Mesendoderm (in vitro differentiated cells): ENCODE data around the gene HOXD3.

Source experiments
- DNase-seq: peaks from one replicate; pipeline ENCODE4 v3.0.0; 2013
- H2AK5ac ChIP-seq: 2 replicates; pipeline ENCODE4 v1.6.1; 2013; ENCODE audit warnings: low read length, inconsistent platforms
- H2BK120ac ChIP-seq: 2 replicates; pipeline ENCODE4 v1.6.1; 2013; ENCODE audit warnings: low read depth, mild to moderate bottlenecking, low read length, moderate library complexity, mixed read lengths
- H2BK15ac ChIP-seq: replicated peaks from 2 replicates; pipeline ENCODE4 v1.6.1; 2013; ENCODE audit warnings: low read depth, mild to moderate bottlenecking, moderate library complexity
- H2BK5ac ChIP-seq: 2 replicates; pipeline ENCODE4 v1.6.1; 2013; ENCODE audit warnings: low read length, inconsistent platforms
- H3K18ac ChIP-seq: 2 replicates; pipeline ENCODE4 v1.6.1; 2013; ENCODE audit warnings: mild to moderate bottlenecking, low read length, mixed read lengths
- H3K23ac ChIP-seq: one replicate; pipeline ENCODE4 v1.6.1; 2013; ENCODE audit warnings: low read length
- H3K27ac ChIP-seq: 2 replicates; pipeline ENCODE4 v1.5.1; 2013; ENCODE audit warnings: low read depth, mild to moderate bottlenecking, inconsistent platforms, low read length, moderate library complexity
- H3K27me3 ChIP-seq: 2 replicates; pipeline ENCODE4 v1.6.1; 2013; ENCODE audit warnings: low read length, control low read depth, mild to moderate bottlenecking, inconsistent platforms; ENCODE audit not compliant: insufficient read depth, poor library complexity
- H3K36me3 ChIP-seq: 2 replicates; pipeline ENCODE4 v1.6.1; 2013; ENCODE audit warnings: low read length, inconsistent platforms; ENCODE audit not compliant: control insufficient read depth, insufficient read depth
- H3K4ac ChIP-seq: one replicate; pipeline ENCODE4 v1.6.1; 2013; ENCODE audit warnings: low read depth, mild to moderate bottlenecking, low read length, moderate library complexity
- H3K4me1 ChIP-seq: 2 replicates; pipeline ENCODE4 v1.6.1; 2013; ENCODE audit warnings: low read depth, low read length, inconsistent platforms; ENCODE audit not compliant: control insufficient read depth
- H3K4me2 ChIP-seq: 2 replicates; pipeline ENCODE4 v1.6.1; 2013; ENCODE audit warnings: low read length
- H3K4me3 ChIP-seq: 2 replicates; pipeline ENCODE4 v1.5.1; 2013; ENCODE audit warnings: mild to moderate bottlenecking, low read length
- H3K56ac ChIP-seq: one replicate; pipeline ENCODE4 v1.6.1; 2013; ENCODE audit warnings: low read length
- H3K79me1 ChIP-seq: 2 replicates; pipeline ENCODE4 v1.6.1; 2013; ENCODE audit warnings: low read length, inconsistent platforms
- H3K79me2 ChIP-seq: 2 replicates; pipeline ENCODE4 v1.6.1; 2013; ENCODE audit warnings: mild to moderate bottlenecking, low read length; ENCODE audit not compliant: control insufficient read depth, insufficient read depth
- H3K9ac ChIP-seq: 2 replicates; pipeline ENCODE4 v1.6.1; 2013; ENCODE audit warnings: low read length, inconsistent platforms
- H4K5ac ChIP-seq: one replicate; pipeline ENCODE4 v1.6.1; 2013; ENCODE audit warnings: low read length
- H4K8ac ChIP-seq: one replicate; pipeline ENCODE4 v1.6.1; 2013; ENCODE audit warnings: low read depth, mild to moderate bottlenecking, control low read depth, low read length, moderate library complexity
- WGBS: extraction: QIAGEN DNeasy Blood & Tissue Kit; methylation state at CpG from one replicate; pipeline ENCODE4 v1.1.7; 2013; ENCODE audit warnings: low lambda C conversion rate, missing lambda C conversion rate; ENCODE audit not compliant: insufficient coverage; ENCODE audit errors: extremely low coverage; 5-methylcytosine and 5-hydroxymethylcytosine counted together

HOXD3 gene

DNA sequence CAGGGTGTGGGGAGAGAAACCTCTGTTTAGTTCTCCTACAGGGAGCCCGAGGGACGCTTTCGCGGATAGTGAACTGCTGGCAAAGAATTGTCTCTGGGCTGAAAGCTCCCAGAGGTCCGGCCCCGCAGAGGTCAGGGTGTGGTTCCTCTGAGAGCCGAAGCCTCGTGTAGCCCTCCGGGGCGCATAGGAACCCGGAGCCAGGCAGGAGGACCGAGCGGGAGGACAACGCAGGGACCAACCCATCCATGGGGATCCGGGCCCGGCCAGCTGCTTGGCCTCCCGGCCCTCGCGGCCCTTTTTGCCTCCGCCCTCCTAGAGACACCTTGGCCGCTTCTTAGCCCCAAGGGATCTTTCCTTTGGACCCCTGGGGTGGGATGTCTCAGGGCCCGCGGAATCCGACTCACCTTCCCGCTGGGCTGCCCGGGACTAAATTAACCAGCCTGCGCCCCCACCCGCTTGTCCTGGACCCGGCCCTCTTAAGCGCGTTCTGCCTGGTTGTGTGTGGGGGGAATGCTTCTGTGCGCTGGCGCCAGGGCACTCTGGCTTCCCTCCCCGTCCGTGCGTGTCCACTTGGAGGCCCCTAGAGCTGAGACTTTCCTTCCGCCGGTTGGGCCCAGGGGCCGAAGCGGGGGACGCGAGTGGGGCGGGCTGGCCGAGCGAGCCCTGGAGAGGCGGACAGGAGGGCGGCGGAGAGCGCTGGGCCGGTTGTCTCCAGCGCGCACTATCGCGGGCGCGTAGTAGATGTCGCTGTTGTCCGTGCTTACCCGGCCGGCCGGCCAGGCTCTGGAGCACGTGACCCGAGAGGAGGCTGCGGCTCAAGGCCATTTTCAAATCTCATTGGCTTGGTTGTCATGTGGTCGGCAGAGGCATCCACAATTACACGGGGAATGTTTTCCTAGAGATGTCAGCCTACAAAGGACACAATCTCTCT, 41.0 kb upstream of the HOXD3 start, which contains the start of gene HOXD10:
Gene HOXD10, plus strand, starts transcription at position 896 of the 931 bp plus-strand sequence. CDS start 56 bp downstream, outside the sequence.
- Histone ChIP-seq H3K18ac (no peak within 1 kb of the TSS), H4K8ac (no peak within 1 kb of the TSS), H3K36me3 (no peaks in the 10 kb centered on the region), H3K56ac (peak within 1 kb of the TSS; percentile 53), H3K4ac (no peak within 1 kb of the TSS), H3K4me3 (peak within 1 kb of the TSS; percentile 3), H4K5ac (no peak within 1 kb of the TSS), H3K9ac (no peak within 1 kb of the TSS), H2BK120ac (no peak within 1 kb of the TSS), H3K79me2 (no peaks in the 10 kb centered on the region), H2AK5ac (no peak within 1 kb of the TSS), H3K27ac (no peak within 1 kb of the TSS), H3K23ac (no peak within 1 kb of the TSS), H3K27me3 (peaks cover 91% of the 10 kb centered on the region), H3K4me2 (peak within 1 kb of the TSS; percentile 18), H3K79me1 (no peaks in the 10 kb centered on the region), H2BK15ac (no peak within 1 kb of the TSS), H3K4me1 (no peaks in the 10 kb centered on the region), H2BK5ac (no peak within 1 kb of the TSS)
- DNase-seq: peak; percentile 88
- no CpG with 5 or more reads among the region's 66 CpGs for WGBS

DNA sequence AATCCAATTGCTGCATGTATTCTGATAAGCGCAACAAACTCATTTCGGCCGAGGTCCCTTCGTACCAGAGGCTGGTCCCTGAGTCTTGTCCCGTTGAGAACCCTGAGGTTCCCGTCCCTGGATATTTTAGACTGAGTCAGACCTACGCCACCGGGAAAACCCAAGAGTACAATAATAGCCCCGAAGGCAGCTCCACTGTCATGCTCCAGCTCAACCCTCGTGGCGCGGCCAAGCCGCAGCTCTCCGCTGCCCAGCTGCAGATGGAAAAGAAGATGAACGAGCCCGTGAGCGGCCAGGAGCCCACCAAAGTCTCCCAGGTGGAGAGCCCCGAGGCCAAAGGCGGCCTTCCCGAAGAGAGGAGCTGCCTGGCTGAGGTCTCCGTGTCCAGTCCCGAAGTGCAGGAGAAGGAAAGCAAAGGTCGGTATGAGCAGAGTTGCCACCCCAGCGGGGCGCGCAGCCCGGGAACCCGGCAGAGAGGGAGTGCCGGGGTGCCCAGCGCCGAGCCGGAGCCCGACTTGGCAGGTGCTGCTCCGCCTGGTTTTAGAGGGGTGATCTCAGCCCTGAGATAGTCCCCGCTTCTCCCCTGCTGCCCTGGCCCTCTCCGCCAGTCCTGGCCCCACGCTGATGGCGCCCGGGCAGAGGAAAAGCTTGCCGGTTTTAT, 39.8 kb upstream of the HOXD3 start:
- WGBS: no CpG with 5 or more reads among the region's 40 CpGs
- no peak overlapping the region for H4K5ac ChIP-seq
- no peak overlapping the region for H3K56ac ChIP-seq
- H3K9ac ChIP-seq: no peak overlapping the region
- no peak overlapping the region for H3K18ac ChIP-seq
- peaks cover 92% of the 10 kb centered on the region for H3K27me3 ChIP-seq
- H3K23ac ChIP-seq: no peak overlapping the region
- peak overlapping the region; percentile 3 for H3K4me3 ChIP-seq
- no peaks in the 10 kb centered on the region for H3K79me2 ChIP-seq
- H2BK5ac ChIP-seq: no peak overlapping the region
- H3K79me1 ChIP-seq: no peaks in the 10 kb centered on the region
- DNase-seq: no peak
- no peaks in the 10 kb centered on the region for H3K36me3 ChIP-seq
- no peaks in the 10 kb centered on the region for H3K4me1 ChIP-seq
- H2BK120ac ChIP-seq: no peak overlapping the region
- H4K8ac ChIP-seq: no peak overlapping the region
- no peak overlapping the region for H3K4ac ChIP-seq
- no peak overlapping the region for H2AK5ac ChIP-seq
- H3K27ac ChIP-seq: no peak overlapping the region
- H3K4me2 ChIP-seq: no peak overlapping the region
- H2BK15ac ChIP-seq: no peak overlapping the region

DNA sequence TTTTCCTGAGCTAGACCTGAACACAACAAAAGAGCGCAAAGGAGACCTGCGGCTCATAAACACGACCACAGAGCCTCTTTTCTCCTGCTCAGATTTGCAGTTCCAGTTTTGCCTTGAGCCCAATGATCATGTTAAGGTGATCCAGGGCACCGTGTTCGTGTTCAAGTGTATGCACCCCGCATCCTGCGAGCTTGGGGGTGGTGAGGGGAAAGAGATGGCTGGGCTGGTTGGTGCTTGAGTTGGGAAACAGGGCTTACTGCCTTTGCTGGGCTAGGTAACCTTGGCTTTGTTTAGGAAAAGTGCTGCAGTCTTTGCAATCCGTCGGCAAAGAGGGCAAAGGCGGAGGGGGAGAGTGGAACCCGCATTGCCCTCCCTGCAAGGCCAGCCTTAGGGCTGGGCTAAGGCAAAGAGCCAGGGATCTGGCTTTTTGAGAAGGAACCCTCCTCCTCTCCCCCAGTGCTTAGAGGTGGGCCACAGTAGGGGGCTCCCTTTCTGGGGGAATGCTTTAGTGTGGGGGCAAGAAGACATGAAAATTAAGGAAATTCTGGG, 39.2 kb upstream of the HOXD3 start:
- Histone ChIP-seq H3K79me1 (no peaks in the 10 kb centered on the region), H3K56ac (no peak overlapping the region), H2BK120ac (no peak overlapping the region), H2BK5ac (no peak overlapping the region), H3K27ac (no peak overlapping the region), H4K8ac (no peak overlapping the region), H3K4me1 (no peaks in the 10 kb centered on the region), H3K27me3 (peaks cover 91% of the 10 kb centered on the region), H4K5ac (no peak overlapping the region), H3K18ac (no peak overlapping the region), H3K23ac (no peak overlapping the region), H3K79me2 (no peaks in the 10 kb centered on the region), H3K4me3 (no peak overlapping the region), H3K36me3 (no peaks in the 10 kb centered on the region), H3K4ac (no peak overlapping the region), H3K9ac (no peak overlapping the region), H2AK5ac (no peak overlapping the region), H3K4me2 (no peak overlapping the region), H2BK15ac (no peak overlapping the region)
- DNase-seq: no peak
- WGBS: no CpG with 5 or more reads among the region's 11 CpGs

DNA sequence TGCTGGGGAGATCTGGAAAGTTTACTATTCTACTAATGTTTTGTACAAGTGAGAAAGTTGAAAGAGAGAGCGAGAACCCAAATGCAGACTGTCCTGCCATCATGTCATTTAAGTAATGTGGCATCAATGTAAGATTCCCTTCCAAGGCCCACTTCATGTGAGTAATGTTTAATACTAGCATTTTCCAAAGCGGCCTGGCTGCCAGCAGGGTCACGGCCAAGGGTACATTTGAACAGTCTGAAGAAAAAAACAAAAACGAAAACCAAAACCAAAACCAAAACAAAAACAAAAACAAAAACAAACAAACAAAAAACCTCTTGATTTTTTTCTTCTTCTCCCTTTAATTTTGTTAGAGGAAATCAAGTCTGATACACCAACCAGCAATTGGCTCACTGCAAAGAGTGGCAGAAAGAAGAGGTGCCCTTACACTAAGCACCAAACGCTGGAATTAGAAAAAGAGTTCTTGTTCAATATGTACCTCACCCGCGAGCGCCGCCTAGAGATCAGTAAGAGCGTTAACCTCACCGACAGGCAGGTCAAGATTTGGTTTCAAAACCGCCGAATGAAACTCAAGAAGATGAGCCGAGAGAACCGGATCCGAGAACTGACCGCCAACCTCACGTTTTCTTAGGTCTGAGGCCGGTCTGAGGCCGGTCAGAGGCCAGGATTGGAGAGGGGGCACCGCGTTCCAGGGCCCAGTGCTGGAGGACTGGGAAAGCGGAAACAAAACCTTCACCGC, 38.3 kb upstream of the HOXD3 start:
- Histone ChIP-seq H3K79me1 (no peaks in the 10 kb centered on the region), H3K27ac (no peak overlapping the region), H3K56ac (no peak overlapping the region), H3K79me2 (no peaks in the 10 kb centered on the region), H3K9ac (no peak overlapping the region), H4K8ac (no peak overlapping the region), H4K5ac (no peak overlapping the region), H3K36me3 (no peaks in the 10 kb centered on the region), H2BK5ac (no peak overlapping the region), H3K4me1 (no peaks in the 10 kb centered on the region), H3K4ac (no peak overlapping the region), H3K4me2 (no peak overlapping the region), H3K18ac (no peak overlapping the region), H3K23ac (no peak overlapping the region), H3K4me3 (no peak overlapping the region), H3K27me3 (peaks cover 92% of the 10 kb centered on the region), H2BK15ac (no peak overlapping the region), H2BK120ac (no peak overlapping the region), H2AK5ac (no peak overlapping the region)
- DNase-seq: peak; percentile 84
- WGBS: no CpG with 5 or more reads among the region's 24 CpGs

DNA sequence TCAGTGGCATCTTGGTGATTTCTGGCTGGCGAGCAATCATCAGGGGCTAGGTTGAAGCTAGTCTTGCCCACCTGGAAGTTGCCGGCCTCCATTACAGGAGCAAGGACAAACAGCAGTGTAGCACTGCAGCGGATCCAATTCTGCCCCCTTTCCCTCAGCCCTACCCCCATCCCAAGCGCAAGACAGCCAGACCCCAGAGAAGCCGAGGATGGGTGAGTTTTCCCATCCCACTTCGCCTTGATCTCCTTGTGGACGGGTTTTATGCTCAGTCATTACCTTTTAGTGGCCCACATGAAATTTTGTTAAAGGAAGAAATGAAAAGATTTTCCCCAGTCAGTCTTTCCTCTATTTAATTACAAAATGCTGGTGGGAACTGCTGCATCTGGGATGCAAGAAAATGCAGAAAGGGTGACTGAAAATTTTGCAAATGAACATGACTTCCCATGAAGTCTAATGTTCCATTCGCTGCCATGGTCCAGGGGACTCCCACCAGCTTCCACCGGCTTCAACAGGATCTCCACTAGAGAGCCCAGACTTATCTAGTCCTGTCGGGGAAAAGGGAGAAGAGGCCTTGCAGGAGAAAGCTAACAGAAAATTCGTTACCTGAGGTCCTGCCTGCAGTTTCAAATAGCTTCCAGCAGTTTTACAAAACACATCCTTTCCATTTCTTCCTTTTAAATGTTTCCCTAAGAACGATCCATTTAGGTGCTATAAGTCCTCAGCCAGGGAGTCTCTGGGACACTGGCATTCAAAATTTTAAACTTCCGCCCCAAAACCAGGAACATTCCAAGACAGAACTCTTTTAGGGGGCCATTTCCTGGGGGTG, 36.5 kb upstream of the HOXD3 start:
- WGBS: no CpG with 5 or more reads among the region's 13 CpGs

More for the DNA sequence above, 36.5 kb upstream of the HOXD3 start:
- Histone ChIP-seq H2BK120ac (no peak overlapping the region), H3K4me1 (no peaks in the 10 kb centered on the region), H3K79me2 (no peaks in the 10 kb centered on the region), H4K5ac (no peak overlapping the region), H3K18ac (no peak overlapping the region), H2AK5ac (no peak overlapping the region), H3K4me3 (no peak overlapping the region), H3K36me3 (no peaks in the 10 kb centered on the region), H3K9ac (no peak overlapping the region), H3K23ac (peak overlapping the region; percentile 73), H3K4me2 (no peak overlapping the region), H3K56ac (no peak overlapping the region), H2BK15ac (no peak overlapping the region), H3K27ac (no peak overlapping the region), H2BK5ac (no peak overlapping the region), H3K27me3 (peaks cover 94% of the 10 kb centered on the region), H3K79me1 (no peaks in the 10 kb centered on the region), H3K4ac (no peak overlapping the region), H4K8ac (no peak overlapping the region)
- DNase-seq: no peak
